Parathyroid adenoma (tissue), 2 donors: ENCODE measurements around the gene FAIM2.

Experiments
- H2AFZ ChIP-seq: fragments of 300-600 bp; sonication (generic); one replicate; pipeline ENCODE4 v1.7.0; 2017; ENCODE audit warnings: antibody characterized with exemption, mild to moderate bottlenecking
- H3K27ac ChIP-seq: fragments of 300-600 bp; sonication (generic); one replicate; pipeline ENCODE4 v1.7.0; 2017
- H3K27me3 ChIP-seq: fragments of 300-600 bp; sonication (generic); one replicate; pipeline ENCODE4 v1.7.0; 2017; ENCODE audit warnings: low read length; ENCODE audit not compliant: control insufficient read depth, insufficient read depth
- H3K36me3 ChIP-seq: fragments of 300-600 bp; sonication (generic); one replicate; pipeline ENCODE4 v1.7.0; 2017; ENCODE audit warnings: low read length; ENCODE audit not compliant: control insufficient read depth, insufficient read depth
- H3K4me1 ChIP-seq: fragments of 300-600 bp; sonication (generic); one replicate; pipeline ENCODE4 v1.7.0; 2017; ENCODE audit warnings: control low read depth
- H3K4me2 ChIP-seq: fragments of 300-600 bp; sonication (generic); one replicate; pipeline ENCODE4 v1.7.0; 2017; ENCODE audit warnings: low read length
- H3K4me3 ChIP-seq: fragments of 300-600 bp; sonication (generic); one replicate; pipeline ENCODE4 v1.7.0; 2017; ENCODE audit warnings: low read depth, low read length
- H3K79me2 ChIP-seq: fragments of 300-600 bp; sonication (generic); one replicate; pipeline ENCODE4 v1.7.0; 2017; ENCODE audit warnings: control low read depth
- H3K9ac ChIP-seq: fragments of 300-600 bp; sonication (generic); one replicate; pipeline ENCODE4 v1.7.0; 2017; ENCODE audit warnings: mild to moderate bottlenecking
- H3K9me3 ChIP-seq: fragments of 300-600 bp; sonication (generic); one replicate; pipeline ENCODE4 v1.7.0; 2017; ENCODE audit warnings: low read length; ENCODE audit not compliant: control insufficient read depth
- CTCF ChIP-seq: fragments of 300-600 bp; sonication (generic); IDR thresholded peaks from one replicate; pipeline ENCODE4 v1.7.0; 2017; ENCODE audit warnings: antibody characterized with exemption, mild to moderate bottlenecking
- donor health status: primary hyperparathyroidism.

Gene FAIM2

GRCh38 chr12:49912345-49913255 lies 8.9 kb upstream of the FAIM2 start:
- no peak overlapping the region for H3K9ac ChIP-seq
- H3K27me3 ChIP-seq = no peaks in the 10 kb centered on the region
- no peak overlapping the region for H3K4me3 ChIP-seq
- TF ChIP-seq CTCF = no peak
- no peaks in the 10 kb centered on the region for H3K9me3 ChIP-seq
- H3K36me3 ChIP-seq = no peaks in the 10 kb centered on the region
- H3K4me1 ChIP-seq = peaks cover 21% of the 10 kb centered on the region
- H2AFZ ChIP-seq = no peak overlapping the region
- peaks cover 4% of the 10 kb centered on the region for H3K79me2 ChIP-seq
- no peak overlapping the region for H3K27ac ChIP-seq
- no peak overlapping the region for H3K4me2 ChIP-seq

DNA sequence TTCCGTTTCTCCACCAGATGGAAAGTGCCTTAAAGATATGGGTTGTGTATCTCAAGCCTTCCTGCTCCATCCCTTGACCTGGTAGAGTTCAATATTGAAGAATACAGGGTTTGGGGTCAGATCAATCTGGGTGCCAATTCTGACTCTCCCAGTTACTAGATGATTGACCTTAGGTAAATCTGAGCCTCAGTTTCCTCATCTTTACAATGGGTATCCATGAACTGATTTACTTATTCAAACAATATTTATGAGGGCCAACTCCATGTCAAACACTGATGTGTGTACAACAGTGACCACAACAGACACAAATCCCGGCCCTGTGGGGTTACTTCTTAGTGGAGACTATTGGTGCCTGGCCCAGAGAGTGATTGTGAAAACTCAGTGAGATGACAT lies 7.5 kb upstream of the FAIM2 start:
- Histone ChIP-seq H3K27ac (no peak overlapping the region), H3K4me2 (no peak overlapping the region), H3K79me2 (peaks cover 4% of the 10 kb centered on the region), H3K27me3 (no peaks in the 10 kb centered on the region), H3K9ac (no peak overlapping the region), H3K36me3 (no peaks in the 10 kb centered on the region), H3K9me3 (no peaks in the 10 kb centered on the region), H2AFZ (no peak overlapping the region), H3K4me3 (no peak overlapping the region), H3K4me1 (peaks cover 11% of the 10 kb centered on the region)
- no peak for TF ChIP-seq CTCF

DNA sequence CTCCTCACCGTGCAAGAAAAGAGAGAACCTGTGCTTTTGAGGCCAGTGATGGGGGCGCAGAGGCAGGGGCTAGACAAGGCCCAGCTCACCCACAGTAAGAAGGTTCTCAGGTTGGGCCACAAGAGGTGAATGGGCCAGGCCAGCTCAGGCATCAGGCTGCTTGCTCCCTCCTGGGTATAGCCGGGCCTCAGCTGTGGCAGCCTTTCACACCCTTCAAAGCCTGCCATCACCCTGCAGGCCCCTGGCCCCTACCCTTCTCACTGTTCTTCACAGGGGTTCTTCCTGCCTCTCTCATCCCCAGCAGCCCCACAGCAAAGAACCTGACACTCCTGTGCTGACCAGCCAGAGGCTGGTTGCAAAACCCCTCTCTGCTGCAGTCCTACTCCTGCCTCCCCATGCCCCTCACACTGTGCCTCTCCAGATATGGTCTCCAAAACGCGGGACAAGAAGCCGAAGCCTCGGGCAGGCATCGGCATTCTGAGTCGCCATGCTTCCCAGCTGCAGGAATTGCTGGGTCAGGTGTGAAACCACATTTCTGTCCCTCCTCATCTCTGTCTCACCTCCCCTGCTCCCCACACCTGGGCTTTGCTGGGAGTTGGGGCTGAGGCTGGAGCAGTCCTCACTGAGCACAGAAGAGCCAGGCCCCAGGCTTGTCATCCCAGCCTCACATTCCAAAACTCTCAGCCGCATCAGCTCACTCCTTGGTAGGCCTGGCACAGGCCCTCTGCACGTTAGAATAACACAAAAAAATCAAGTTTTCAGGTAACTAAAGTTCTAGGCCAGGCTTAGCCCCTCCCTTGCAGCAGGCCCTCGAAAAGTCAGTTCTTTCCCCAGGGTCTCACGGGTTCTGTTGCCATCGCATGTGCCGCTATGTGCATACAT lies 6.9 kb upstream of the FAIM2 start:
- no peak overlapping the region for H3K9ac ChIP-seq
- TF ChIP-seq CTCF = no peak
- peaks cover 11% of the 10 kb centered on the region for H3K4me1 ChIP-seq
- no peaks in the 10 kb centered on the region for H3K27me3 ChIP-seq
- H3K36me3 ChIP-seq = no peaks in the 10 kb centered on the region
- H2AFZ ChIP-seq = no peak overlapping the region
- no peaks in the 10 kb centered on the region for H3K9me3 ChIP-seq
- H3K27ac ChIP-seq = no peak overlapping the region
- no peak overlapping the region for H3K4me2 ChIP-seq
- no peak overlapping the region for H3K4me3 ChIP-seq
- H3K79me2 ChIP-seq = peaks cover 4% of the 10 kb centered on the region

GRCh38 chr12:49909826-49910225 lies 6.1 kb upstream of the FAIM2 start:
- Histone ChIP-seq H3K9me3 (no peaks in the 10 kb centered on the region), H3K27ac (no peak overlapping the region), H3K9ac (no peak overlapping the region), H2AFZ (peak overlapping the region; percentile 35), H3K27me3 (no peaks in the 10 kb centered on the region), H3K4me3 (no peak overlapping the region), H3K4me1 (peaks cover 14% of the 10 kb centered on the region), H3K36me3 (no peaks in the 10 kb centered on the region), H3K79me2 (peaks cover 4% of the 10 kb centered on the region), H3K4me2 (no peak overlapping the region)
- TF ChIP-seq CTCF = no peak
